GM19043 (cell line): ENCODE measurements around the gene GPC1.
A peak's percentile ranks its signal among the peaks of the same experiment; 100 is the strongest.
"Not testable (repeated sequence)": the region's sequence is repeated elsewhere in the genome, so short reads cannot be mapped to it uniquely, and the experiment has no call there.

Experiments used
- ATAC-seq: cut with Tn5 transposase; IDR thresholded peaks from one replicate; pipeline ENCODE4 v1.9.1; 2021; ENCODE audit warnings: low read depth; ENCODE audit not compliant: unreplicated experiment

Gene GPC1, protein sequence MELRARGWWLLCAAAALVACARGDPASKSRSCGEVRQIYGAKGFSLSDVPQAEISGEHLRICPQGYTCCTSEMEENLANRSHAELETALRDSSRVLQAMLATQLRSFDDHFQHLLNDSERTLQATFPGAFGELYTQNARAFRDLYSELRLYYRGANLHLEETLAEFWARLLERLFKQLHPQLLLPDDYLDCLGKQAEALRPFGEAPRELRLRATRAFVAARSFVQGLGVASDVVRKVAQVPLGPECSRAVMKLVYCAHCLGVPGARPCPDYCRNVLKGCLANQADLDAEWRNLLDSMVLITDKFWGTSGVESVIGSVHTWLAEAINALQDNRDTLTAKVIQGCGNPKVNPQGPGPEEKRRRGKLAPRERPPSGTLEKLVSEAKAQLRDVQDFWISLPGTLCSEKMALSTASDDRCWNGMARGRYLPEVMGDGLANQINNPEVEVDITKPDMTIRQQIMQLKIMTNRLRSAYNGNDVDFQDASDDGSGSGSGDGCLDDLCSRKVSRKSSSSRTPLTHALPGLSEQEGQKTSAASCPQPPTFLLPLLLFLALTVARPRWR

DNA sequence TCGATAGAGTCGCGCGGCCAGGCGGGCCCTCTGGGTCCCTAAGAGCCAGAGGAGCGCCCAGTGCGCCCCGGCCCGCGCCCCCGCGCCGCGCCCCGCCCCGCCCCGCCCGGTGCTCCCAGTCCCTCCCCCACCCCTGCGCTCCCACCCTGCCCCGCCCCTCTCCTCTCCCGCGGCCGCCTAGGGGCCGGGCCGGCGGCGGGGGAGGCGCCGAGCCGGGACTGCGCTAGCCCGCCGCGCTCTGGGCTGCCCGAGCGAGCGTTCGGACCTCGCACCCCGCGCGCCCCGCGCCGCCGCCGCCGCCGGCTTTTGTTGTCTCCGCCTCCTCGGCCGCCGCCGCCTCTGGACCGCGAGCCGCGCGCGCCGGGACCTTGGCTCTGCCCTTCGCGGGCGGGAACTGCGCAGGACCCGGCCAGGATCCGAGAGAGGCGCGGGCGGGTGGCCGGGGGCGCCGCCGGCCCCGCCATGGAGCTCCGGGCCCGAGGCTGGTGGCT lies at the start of gene GPC1:
Gene GPC1, plus strand, starts transcription at position 207 of the 491 bp plus-strand sequence. Its CDS starts 256 bp downstream, at position 463.
- peak; percentile 59 for ATAC-seq

DNA sequence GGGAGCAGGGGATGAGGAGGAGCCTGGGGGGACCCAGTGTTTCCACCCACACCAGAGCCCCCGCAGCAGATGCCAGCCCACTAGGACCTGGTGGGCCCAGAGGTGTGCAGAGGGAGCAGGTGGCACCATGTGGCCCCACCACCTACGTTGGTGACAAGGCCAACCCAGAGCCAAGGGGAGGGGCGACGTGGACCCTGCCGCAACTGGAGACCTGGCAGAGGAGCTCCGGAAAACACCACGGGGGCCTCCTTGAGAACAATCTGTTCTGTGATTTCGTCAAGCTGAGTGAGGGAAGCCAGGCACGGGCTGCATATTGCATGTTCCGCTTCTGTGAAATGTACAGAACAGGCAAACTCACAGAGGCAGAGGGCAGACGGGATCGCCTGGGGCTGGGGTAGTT lies 49.1 kb upstream of the GPC1 start:
- no peak for ATAC-seq

DNA sequence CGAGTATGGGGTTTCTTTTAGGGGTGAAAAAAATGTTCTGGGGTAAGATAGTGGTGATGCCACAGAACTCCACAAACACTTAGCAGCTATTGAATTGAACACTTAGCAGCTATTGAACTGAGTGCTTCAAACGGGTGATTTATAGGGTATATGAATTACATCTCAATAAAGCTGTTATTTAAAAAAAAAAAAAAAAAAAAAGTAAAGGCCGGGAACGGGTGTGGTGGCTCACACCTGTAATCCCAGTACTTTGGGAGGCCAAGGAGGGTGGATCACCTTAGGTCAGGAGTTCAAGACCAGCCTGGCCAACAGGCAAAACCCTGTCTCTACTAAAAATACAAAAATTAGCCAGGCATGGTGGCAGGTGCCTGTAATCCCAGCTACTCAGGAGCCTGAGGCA lies 48.7 kb upstream of the GPC1 start:
- not testable (repeated sequence) for ATAC-seq

DNA sequence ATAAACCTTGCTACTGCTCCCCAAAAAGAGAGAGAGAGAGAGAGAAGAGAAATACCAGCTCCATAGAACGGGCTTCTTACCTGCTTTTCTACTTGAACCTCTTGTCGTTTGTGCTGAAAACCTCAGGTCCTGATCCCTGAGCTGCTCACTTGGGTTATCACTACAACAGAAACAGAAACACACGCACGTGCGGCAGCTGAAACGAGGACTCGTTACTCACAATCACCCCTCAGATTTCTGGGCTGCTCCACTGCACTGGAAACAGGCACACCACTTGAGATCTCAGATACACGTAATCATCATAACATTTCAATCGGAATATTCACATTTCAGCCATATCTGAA lies 48.2 kb upstream of the GPC1 start:
- ATAC-seq, result no peak

DNA sequence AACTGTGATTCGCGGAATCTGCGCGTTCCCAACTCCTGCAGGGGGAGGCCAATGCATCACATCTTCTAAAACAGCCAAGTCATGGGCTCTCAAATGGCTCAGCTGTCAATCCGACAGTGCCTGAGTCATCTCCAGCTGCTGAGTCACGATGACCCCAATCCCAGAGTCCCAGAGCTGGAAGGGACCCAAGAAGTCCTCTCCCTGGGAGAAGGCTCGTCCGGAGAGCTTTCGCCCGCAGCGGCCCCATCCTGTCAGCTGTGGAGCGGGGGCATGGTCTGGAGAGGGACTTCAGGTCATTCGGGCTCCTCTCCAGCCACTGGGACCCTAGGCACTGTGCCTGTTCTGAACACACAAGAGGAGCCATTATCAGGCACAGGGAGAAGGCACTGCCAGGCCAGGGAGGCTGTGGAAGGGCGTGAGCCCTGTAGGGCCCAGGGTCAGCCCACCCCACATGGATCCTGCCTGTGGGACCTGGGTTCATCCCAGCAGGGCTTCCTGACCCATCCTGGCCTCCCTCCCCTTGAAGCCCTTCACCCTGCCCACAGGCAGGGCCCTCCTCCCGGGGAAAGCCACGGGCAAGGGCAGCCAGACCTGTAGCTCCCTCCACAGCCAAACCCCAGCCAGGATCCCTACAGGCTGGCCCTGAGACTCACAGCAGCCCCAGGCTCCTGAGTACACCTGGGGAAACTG lies 47.6 kb upstream of the GPC1 start:
- no peak for ATAC-seq

DNA sequence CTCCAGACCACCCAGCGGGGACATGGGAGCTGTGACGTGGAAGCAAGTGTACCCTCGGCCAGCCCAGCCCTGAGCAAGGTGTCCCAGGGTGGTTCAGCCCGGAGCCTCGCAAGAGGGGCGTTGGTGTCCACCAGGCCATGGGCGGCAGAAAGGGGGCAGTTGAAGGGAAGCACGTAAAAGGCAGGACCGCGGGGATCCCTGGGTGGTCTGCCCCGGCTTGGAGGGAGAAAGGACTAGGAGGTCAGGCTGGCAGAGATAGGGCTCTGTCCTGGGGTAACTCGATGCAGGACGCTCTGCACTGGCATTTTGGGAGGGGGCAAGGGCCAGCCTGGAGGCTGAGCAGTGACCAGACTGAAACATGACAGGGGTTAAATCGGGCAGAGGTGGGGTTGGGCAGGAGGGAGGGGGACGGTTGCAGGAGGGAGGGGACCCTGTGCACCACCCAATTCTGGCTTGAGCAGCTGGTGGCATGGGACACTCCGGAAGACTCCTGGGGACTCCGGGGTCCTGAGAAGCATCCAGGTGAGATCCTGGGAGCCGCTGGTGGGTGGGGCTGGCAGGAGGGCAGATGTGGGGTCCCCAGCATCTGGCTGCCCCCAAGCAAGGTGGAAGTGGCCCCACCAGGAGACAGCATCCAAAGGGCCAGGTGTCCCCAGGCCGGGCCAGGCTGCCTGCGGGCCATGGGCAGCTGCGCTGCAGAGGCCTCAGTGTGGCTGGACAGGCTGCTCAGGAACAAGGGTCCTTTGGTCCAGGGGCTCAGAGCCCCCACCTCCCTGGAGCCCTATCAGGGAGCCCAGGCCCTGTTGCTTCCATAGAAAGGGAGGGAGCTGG lies 46.8 kb upstream of the GPC1 start:
- ATAC-seq, result no peak

DNA sequence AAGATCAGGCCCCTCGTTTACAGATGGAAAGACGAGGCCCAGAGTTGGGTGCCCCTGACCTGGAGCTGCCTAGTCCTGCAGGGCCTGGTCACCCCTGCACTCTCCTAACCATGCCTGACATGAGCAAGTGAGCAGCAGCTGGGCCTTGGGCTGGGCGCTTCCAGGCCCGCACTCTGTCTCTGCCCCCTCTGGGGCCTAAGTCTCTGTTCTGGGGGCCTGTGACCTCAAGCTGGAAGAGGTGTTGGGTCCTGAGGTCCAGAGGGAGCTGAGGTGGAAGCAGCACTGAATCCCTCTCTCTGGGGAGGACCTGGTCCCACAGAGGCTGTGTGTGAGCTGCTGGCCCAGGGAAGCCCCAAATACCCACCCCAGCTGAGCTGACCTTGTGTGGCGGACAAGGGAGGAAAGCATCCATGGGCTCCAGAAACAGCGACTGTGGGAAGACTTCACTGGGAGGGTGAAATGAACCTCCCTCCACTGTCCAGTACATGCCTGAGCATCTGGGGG lies 46.1 kb upstream of the GPC1 start:
- ATAC-seq, result no peak

DNA sequence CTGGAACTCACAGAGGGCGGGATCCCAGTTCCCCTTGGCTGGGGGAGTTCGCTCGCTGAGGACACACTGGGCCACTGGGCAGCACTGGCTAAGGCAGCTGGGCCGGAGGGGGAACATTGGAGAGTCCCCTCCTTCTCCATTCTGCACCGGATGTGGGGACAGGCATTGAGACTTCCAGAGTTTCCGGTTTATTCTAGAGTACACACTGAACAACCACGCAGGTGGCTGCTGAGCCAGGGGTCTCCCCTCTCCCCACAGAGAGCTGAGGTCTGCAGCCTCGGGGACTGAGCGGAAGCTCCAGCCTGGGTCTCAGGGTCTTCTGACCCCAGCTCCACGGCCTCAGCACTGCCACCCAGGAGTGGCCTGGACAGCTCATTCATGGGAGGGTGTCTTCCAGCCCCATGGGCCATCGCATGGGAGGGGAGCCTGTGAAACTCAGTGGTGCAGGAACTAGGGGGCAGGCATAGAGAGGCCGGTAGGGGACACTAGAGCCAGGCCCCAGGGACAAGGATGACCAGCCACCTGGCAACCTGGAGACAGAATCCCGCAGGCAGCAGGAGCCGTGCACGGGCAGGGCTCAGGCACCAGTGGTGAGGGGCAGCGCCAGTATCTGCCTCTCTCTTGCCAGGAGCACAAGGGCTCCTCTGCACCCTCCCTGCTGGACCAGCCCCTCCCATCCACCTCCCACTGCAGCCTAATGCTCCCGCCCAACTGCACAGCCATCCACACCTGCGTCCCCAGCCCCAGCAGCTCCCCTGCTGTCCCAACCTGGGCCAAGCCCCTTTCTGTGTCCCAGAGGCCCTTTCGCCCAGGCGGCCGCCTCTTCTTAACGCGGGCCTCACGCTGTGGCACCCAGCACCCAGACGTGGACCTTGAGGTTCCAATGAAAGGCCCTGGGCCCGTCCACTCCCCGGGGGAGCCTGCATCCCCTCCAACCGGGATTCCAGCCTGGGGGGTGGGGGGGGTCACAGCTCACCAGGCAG lies 45.1 kb upstream of the GPC1 start:
- ATAC-seq, result no peak

DNA sequence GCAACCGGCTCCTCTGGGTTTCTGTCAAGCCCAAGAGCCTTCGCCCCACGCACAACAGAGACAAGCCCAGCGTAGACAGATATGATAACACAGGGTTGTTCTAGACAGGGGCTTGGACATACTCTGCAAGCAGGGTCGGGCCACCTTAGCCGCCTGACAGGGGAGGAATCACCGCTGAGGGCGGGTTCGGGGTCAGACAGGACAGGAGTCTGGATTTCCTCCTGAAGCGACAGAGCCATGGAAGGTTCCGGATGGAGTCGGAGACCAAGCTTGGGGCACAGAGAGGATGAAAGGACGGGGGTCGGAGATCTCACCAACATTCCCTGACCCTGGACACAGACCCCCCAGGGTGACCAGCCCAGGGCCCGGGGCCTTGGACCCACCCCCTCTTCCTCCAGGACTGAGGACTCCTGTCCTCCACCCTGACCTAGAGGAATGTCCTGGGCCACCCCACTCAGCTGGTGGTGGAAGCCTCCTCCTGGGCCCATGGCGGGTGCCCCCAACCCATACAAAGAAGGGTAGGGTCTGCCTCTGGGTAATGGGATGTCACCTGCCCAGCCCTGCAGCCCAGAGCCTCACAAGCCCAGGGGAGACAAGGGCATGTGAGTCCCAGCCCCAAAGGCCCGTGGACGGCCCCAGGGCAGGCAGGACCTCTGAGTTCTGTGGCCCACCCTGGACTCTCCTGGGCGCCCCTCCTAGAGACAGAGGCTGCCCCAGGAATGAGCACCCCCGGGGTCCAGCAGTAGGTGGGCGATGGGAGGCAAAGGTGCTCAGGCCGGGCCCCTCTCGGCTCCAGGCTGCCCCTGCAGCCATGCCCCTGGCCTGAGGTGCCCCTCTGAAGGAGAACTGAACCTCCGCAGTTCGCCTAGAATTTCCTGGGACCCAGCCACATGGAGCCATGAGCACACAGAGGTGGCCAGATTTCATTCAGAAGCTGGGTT lies 44.1 kb upstream of the GPC1 start:
- no peak for ATAC-seq

DNA sequence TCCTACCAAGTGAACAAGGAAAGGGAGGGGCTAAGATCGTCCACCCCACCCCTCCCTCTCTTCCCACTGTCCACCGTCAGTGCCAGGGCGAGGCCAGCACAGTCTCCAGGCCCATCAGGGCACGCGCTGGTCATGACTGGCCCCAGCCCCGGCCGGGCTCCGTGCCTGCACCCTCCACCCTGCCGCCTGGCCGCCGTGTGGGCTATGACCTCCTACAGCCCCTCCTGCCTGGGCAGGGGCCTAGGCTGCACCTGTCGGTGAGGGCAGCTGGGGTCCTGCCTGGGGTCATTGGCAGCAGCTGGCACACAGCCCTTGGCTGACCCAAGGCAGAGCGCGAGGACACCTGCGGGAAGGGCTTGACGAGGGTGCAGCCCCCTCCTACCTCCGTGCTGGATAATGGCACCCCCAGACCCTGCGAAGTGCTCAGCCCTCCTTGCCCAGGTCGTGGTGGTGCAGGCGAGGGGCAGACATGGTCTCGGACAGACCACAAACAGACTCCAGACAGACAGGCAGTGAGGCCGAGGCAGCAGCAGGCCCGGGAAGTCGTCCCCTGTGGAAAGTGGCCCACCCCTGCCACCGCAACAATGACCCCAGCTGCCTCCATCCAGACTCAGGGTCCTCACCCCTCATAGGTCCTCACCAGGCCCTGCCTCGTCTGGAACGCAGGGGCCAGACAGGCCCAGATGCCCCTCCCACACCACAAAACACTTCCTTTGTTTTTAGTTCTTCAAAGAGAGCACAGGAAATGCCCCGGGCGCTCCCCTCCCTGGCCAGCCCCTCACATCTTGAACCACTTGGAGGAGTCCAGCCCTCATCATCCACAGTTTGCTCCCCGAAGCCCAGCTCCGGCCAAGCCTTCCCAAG lies 43.1 kb upstream of the GPC1 start:
- ATAC-seq, result no peak

DNA sequence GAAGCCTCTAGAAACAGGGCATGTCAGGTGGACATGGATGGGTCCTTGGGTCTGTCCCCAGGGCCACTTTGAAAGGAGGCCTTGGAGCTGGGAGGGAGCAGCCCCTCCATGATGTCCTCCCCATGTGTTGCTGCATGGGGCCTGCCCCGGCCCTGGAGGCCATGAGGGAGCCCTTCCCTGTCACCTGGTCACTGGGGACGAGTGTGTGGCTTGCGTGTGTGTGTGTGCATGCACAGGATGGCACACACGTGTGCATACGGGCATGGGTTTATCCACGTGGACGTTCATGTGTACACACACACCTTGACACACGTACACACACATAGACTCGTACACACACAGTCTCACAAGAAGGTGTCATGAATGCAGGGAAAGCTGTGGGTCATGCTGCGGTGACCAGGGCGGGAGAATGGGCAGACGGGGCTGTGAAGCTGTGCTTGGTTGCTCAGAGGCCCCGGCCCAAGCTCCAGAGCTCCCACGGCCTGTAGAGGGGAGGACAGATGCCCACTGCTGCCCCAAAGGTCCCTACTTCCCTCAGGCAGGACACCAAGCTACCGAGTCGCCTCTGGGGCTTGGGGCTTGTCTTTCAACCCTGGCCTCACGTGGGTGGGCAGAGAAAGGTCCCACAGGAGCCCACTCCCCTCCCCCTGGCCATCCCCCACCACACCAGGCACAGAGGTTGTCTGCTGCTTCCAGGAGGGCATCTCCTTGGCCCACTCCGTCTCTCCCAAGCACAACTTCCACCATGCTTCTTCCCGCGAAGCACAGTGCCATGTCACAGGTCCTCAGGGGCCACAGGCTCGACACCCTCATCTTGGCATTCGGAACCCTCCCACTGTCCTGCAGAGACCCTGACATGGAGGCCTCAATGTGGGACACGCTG lies 42.3 kb upstream of the GPC1 start:
- ATAC-seq, result no peak

DNA sequence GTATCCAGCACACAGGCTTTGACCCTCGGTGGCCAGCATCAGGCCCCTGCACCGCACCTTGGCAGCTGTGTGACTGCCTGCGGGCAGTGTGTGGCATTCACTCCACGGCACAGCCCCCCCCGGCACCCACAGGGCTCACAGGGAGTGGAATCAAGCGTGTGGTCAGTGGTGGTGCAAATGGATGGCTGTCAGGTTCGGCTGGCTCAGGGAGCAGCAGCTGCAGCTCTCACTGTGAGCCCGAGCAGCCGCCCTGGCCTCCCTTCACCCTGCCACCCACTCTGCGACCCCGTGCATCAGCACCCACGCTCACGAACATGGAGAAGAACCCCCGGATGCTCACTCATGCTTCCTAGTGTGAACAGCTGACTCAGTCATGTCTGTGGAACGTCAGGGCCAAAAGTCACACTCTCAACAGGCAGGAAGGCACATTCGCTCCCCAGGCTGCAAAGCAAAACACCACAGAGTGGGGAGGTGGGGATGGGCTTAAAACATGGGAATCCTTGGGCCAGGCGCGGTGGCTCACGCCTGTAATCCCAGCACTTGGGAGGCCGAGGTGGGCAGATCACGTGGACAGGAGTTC lies 41.5 kb upstream of the GPC1 start:
- ATAC-seq, result no peak

DNA sequence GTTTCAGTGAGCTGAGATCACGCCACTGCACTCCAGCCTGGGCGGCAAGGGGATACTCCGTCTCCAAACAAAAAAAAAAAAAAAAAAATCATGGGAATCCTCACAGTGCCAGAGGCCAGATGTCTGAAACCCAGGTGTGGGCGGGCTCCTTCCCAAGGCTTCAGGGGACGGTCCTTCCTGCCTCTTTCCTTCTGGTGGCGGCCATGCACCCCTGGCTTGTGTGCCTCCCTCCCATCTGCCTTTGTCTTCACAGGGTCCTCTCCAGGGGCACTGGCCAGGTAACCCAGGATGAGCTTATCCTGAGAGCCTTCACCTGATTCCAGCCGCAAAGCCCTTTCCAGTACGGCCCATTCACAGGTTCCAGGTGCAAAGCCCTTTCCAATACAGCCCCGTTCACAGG lies 40.9 kb upstream of the GPC1 start:
- ATAC-seq, result no peak

DNA sequence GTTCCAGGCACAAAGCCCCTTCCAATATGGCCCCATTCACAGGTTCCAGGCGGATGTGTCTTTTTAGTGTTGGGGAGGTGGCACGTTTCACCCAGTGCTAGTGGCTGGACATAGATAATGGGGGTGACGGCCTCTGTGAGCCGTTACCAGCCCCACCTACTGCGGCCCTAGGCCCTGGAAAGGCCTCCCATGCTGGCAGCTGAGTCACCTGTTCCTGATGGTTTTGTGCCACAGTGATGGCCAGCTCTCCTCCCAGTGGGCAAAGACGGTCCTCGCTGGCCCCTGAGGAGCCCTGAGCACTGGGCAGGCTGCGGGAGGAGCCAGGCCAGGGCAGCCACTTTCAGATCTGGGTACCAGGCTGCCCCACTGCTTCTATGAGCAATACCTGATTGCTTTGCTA lies 40.0 kb upstream of the GPC1 start:
- no peak for ATAC-seq

DNA sequence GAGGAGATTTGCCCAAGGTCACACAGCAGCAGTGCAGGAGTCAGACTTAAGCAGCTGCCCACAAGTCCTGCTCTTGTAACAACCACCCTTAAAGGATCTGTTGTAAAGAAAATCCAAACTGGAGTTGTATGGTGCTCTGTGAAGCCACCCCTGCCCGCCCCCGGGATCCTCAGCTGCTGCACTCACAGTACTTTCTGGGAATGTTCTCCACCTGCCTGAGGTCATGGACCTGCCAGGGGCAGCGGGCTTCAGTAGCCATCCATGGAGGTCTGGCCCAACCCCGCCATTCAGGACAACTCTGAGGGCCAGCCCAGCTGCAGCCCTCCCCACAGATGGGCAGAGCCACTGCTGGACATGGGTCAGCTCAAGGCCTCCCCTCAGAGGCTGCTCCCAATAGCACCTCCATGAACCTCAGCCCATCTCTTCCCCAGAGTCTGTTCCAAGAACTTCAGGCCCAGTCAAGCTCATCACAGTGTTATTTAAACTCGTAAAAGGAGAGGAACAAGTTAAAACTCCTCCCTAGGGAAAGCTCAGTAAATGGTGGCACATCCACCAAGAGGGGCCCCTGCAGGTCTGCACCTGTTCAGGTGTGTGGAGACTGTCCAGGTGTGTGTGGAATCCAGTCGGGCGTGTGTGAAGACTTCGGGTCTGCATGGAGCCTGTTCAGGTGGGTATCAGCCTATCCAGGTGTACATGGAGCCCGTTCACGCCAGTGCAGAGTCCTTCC lies 39.4 kb upstream of the GPC1 start:
- no peak for ATAC-seq
